Measurements from ENCODE around the gene MRPL58. TPM values are rescaled to one million over a fixed set of nuclear protein-coding genes. Genes with fewer than 3 reads are reported as not detected.
"Not testable (repeated sequence)": the region's sequence is repeated elsewhere in the genome, so short reads cannot be mapped to it uniquely, and the experiment has no call there.

MRPL58 gene
- total RNA-seq, 1 experiment from 2014 or later, result 91.5 TPM

DNA sequence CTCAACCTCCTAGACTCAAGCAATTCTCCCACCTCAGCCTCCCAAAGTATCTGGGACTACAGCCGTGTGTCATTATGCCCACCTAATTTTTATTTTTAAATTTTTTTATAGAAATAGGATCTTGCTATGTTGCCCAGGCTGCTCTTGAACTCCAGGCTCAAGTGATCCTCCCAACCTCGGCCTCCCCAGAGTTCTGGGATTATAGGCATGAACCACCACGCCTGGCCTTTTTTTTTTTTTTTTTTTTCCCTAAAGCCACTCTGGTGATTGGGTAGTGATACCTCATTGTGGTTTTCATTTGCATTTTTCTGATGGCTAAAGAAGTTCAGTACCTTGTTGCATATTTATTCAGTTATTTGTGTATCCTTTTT lies 26.3 kb upstream of the MRPL58 start:
- DNase-seq (ENCODE audit: extremely low read depth, low read depth), result no peak

DNA sequence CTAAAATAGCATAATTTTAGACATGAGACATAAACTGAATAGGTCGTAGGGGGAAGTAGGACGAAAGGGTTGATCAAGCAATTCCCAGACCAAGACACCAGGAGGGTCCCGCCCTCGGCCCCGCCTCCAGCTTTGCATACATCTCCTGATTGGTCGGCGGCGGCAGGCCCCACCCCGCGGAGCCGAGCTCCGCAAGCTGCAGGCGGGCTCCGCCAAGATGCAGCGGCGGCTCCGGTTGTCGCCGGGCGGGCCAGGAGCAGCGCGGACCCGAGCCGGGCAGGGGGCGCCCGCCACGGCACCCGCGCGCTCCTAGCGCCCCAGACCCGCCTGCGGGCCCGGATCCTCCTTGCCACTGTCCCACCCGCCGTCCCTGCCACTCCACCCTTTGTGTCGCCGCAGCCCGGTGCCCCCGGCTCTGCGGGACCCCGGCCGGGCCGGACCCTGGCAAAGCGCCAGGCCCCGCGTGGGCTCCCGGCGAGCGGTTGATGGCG lies 25.0 kb upstream of the MRPL58 start, which contains the start of gene CDR2L:
CDR2L (plus strand) TSS at position 215 of the 491 bp plus-strand sequence. CDS start 412 bp downstream, outside the sequence.
- peak; percentile 90 for DNase-seq (ENCODE audit: extremely low read depth, low read depth)

DNA sequence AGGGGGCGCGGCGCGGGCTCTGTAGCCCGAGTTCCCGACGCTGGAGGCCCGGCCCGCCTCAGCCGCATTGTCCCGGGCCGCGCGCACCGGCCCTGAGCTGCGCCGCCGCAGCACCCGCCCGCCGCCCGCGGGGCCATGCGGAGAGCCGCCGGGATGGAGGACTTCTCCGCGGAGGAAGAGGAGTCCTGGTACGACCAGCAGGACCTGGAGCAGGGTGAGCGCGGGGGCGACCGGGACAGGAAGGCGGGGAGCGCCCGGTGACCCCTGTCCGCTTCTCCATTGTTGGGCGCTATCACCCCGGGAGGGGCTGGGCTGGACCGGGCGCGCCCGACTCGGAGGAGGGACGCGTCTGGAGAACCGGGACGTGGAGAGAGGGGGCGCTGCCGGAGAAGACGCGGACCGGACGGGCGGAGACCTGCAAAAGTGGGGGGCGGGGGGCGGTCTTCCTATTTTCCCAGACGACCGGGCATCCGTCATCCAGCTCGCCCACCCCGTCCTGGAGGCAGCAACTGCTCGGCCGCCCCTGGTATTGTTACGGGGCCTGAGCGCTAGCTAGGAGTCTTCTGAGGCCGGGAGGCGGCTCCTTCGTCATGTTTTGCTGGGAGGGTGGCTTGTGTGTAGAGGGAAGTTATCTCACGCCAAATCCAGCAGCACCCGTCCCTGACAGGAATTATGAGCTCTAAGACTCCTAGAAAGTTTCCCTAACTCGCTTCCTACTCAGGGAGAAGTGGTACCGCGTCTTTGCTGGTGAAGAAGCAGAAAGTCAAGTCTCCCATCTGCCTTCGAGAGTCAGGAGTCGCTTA lies 24.4 kb upstream of the MRPL58 start:
- DNase-seq (ENCODE audit: extremely low read depth, low read depth), result no peak

DNA sequence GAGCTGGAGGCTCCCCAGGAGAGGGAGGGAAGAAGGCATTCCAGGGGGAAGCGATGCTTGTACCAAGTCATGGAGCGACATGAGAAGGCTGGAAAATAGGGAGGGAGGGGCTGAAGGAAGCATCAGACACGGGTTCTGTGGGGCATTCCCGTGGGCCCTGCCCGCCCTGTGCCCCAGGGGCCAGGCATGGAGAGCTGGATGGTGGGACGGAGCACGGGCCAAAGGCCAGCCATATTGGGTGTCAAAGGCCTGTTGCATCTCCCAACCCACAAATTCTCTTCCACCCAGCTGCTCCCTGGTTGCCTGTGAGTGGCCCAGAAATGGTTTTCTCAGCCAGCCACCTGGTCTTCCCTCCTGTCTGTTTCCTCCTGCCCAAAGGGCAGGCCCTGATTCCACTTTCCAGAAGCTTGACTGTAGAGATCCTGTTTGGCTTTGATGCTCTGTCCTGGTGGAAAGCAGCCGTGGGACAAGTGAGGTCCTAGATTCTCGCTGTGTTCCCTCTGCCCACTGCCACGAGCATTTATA lies 21.8 kb upstream of the MRPL58 start:
- no peak for DNase-seq (ENCODE audit: extremely low read depth, low read depth)

DNA sequence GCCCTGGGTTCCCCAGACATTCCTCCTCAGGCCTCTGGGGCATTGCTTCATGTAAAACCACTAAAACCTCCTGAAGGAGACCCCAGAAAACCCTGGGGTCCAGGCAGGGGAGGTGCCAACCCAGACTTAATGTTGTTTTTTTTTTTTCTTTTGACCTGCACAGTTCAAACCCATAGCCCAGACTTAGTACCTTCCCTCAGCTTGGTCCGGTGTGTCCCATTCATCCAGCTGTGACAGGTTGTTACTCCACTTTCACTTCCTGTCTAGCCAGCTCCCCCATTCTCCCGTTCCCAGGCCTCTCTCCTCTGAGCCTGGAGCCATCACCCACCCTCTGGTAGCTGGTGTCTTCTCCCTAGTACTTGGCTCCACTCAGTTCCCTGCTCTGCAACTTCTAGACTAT lies 20.2 kb upstream of the MRPL58 start:
- DNase-seq (ENCODE audit: extremely low read depth, low read depth), result no peak

DNA sequence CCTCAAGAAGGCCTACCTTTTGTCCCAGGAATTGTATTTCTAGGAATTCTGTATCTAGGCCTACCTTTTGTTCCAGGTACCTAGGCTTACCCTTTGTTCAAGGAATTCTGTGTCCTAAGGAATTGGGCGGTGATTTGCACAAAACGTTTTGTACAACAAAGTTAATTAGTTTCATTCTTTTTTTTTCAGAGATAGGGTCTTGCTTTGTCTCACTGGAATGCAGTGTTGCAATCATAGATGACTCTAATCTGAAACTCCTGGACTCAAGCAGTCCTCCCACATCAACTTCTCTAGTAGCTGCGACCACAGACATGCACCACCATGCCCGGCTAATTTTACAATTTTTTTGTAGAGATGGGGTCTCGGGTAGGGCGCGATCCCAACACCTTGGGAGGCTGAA lies 18.0 kb upstream of the MRPL58 start:
- no peak for DNase-seq (ENCODE audit: extremely low read depth, low read depth)

DNA sequence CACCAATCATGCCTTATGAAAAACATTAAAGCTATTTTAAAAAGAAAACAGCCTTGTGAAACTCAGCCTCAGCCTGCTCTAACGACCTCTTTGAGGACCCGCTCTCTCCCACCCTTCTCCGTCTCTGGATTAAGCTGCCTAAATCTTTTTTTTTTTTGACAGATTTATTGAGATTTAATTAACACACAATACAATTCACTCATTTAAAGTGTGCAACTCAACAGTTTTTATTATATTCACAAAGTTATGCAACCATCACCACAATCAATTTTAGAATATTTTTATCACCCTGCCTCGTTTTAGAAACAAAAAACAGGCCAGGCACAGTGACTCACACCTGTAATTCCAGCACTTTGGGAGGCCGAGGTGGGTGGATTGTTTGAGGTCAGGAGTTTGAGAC lies 16.6 kb upstream of the MRPL58 start:
- DNase-seq (ENCODE audit: extremely low read depth, low read depth), result no peak

DNA sequence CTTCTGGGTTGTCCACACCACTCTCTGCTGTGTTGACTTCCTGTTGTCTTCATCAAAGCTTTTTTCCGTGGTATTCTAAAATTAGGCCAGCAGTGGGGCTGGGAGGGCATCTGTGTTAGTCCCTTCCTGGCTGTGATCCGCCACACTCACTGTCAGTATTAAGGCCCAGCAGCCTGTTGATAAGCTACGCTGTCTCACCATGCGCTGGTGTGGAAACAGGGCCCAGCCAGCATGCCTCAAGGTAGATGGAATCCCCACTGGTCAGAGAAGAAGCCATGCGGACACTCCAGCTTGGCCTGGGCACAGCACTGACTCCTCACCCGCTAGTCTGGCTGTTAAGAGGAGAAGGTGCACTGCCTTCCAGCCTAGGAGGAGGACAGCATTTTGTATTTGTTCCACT lies 13.7 kb upstream of the MRPL58 start:
- no peak for DNase-seq (ENCODE audit: extremely low read depth, low read depth)

DNA sequence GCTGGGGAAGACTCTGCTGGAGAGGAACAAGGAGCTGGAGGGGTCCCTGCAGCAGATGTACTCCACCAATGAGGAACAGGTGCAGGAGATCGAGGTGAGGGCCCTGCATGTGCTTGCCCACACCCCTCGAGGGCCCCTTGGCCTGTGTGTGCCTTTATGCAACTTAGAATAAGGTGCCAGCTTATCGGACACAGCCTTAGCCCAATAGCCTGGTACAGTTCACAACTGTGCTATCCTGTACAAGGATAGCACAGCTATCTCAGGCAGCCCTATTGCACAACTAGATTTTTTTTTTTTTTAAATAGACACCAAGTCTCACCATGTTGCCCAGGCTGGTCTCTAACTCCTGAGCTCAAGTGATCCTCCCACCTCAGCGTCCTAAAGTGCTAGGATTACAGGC lies 12.9 kb upstream of the MRPL58 start:
- no peak for DNase-seq (ENCODE audit: extremely low read depth, low read depth)

DNA sequence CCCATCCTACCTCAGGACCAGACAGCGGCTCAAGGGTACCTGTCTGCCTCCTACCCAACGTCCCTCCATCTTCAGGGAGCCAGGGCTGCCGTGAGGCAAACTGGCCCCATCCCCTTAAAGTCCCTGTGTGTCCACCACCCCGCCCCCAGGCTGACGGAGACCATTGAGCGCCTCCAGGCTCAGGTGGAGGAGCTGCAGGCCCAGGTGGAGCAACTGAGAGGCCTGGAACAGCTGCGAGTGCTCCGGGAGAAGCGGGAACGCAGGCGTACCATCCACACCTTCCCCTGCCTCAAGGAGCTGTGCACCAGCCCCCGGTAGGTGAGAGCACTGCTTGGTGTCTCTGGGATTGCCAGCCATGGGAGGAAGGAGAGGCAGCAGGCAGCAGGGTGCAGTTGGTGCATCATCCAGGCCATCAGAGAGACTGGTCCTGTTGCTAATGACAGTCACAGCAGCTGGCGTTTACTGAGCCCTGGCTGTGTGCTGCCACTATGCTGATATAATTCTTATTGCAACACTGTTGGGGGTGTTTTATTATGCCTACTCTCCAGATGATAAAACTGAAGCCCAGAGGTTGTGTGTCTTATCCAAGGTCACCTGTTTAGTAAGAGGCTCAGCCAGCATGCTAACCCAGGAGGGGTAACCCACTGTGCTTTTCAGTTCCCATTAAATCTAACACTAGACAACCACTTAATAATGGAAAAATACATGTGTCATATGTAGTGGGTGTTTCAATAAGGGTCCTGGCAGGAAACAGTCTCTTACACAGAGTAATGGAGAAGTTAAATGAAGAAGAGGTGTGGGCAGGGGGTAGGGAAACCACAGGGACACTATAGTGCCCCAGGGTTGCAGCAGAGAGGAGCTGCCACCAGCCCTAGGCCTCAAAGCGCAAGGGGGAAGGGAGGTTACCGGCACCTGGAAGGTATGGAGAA lies 10.3 kb upstream of the MRPL58 start:
- no peak for DNase-seq (ENCODE audit: extremely low read depth, low read depth)

DNA sequence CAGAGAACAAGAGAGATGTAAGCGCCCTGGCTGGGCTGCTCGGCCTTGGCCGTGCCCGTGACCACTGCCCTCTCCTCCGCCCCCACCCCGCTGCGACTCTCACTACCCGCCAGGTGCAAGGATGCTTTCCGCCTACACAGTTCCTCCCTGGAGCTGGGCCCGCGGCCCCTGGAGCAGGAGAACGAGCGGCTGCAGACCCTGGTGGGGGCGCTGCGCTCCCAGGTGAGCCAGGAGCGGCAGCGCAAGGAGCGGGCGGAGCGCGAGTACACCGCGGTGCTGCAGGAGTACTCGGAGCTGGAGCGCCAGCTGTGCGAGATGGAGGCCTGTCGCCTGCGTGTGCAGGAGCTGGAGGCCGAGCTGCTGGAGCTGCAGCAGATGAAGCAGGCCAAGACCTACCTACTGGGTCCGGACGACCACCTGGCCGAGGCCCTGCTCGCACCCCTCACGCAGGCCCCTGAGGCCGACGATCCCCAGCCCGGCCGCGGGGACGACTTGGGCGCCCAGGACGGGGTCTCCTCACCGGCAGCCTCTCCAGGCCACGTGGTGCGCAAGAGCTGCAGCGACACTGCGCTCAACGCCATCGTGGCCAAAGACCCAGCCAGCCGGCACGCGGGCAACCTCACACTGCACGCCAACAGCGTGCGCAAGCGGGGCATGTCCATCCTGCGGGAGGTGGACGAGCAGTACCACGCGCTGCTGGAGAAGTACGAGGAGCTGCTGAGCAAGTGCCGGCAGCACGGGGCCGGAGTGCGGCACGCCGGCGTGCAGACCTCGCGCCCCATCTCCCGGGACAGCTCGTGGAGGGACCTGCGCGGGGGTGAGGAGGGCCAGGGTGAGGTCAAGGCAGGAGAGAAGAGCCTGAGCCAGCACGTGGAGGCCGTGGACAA lies 9.2 kb upstream of the MRPL58 start:
- no peak for DNase-seq (ENCODE audit: extremely low read depth, low read depth)

DNA sequence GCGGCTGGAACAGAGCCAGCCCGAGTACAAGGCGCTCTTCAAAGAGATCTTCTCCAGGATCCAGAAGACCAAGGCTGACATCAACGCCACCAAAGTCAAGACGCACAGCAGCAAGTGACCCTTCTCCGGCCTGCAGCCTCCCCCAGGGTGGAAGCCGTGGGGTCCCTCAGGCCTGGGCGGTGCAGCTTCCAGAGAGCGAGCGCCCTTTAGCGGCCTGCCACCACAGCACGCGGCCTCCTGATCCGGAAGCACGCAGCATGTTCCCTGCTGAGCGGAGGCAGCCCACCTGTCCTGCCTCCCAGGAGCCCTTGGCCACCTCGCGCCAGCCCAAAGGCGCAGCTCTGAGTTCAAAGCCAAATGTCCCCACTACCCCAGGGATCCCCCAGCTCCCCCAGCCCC lies 8.5 kb upstream of the MRPL58 start:
- DNase-seq (ENCODE audit: extremely low read depth, low read depth), result no peak

DNA sequence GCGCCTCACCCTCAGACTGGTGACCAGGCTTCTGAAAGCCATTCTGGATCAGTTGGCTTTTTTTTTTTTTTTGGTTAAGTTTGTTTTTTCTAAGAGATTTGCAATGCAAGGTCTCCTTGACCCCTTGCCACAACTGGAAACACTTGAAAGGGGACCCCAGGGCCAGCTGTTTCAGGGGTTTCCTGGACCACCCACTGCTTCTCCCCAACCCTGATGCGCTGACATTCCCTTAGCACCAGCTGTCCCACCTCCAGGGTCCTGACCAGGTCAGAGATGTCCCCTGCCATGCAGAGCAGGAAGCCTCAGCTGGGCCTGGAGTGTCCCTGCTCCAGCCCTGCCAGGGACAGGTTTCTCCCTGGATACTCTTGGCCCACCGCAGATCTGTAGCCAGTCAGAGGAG lies 8.1 kb upstream of the MRPL58 start:
- no peak for DNase-seq (ENCODE audit: extremely low read depth, low read depth)

DNA sequence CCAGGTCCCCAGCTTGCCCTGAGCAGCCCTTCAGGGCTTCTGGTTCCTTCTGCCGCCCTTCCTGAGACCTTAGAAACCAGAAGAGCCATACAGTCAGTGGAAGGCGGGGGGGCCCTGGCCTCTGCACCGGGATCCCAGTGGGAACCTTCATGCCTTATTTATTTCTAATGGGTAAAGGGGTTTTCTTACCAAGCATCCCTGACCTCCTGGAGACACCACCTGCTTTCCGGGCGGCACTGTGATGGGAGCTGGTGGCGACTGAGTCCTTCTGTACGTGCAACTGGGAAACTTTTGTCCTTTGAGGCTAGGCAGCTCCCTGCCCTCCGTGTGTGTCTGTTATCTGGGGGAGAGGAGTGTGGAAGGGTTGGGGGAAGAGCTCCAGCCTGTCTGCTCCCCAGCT lies 7.2 kb upstream of the MRPL58 start:
- no peak for DNase-seq (ENCODE audit: extremely low read depth, low read depth)

DNA sequence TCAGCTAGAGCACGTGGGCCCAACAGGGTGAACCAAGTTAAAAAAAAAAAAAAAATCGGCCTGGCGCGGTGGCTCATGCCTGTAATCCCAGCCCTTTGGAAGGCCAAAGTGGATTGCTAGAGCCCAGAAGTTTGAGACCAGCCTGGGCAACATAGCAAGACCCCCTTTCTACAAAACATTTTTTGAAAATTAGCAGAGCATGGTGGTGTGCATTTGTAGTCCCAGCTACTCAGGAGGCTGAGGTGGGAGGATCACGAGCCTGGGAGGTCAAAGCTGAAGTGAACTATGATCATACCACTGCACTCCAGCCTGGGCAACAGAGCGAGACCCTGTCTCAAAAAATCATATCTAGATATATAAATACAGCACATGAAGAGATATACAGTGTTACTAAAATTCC lies 6.4 kb upstream of the MRPL58 start:
- DNase-seq (ENCODE audit: extremely low read depth, low read depth), result not testable (repeated sequence)

DNA sequence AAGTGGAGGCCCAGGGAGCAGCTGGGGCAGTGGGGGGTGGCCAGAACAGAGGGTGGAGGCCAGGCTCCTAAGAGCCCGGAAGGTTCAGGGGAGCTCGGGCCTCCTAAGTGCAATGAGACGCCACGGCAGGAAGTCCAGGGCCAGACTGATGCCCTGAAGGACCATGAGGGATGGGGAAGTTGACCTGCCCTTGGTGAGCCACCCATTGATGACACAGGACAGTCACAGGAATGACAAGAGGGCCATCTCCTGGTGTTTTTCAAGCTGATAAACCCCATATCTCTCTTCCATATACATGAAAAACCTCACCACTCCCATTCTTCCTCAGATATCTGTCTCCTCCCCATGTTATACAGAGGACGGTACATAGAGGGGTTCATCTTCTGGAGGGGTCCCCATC lies 5.8 kb upstream of the MRPL58 start:
- DNase-seq (ENCODE audit: extremely low read depth, low read depth), result no peak

DNA sequence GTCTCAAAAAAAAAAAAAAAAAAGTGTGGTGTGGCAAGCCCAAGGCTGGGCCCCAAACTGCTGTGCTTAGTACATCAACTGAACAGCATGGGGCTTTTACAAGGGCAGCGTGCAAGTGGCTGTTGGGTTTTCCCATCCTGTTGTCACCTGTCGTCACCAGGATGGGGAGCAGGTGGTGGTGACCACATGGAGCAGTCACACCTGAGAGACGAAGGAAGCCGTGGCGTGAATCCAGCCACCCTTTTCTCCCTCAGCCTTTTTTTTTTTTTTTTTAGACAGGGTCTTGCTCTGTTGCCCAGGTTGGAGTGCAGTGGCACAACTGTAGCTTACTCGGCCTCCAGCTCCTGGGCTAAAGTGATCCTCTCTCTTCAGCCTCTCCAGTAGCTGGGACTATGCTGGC lies 4.1 kb upstream of the MRPL58 start:
- DNase-seq (ENCODE audit: extremely low read depth, low read depth), result no peak

DNA sequence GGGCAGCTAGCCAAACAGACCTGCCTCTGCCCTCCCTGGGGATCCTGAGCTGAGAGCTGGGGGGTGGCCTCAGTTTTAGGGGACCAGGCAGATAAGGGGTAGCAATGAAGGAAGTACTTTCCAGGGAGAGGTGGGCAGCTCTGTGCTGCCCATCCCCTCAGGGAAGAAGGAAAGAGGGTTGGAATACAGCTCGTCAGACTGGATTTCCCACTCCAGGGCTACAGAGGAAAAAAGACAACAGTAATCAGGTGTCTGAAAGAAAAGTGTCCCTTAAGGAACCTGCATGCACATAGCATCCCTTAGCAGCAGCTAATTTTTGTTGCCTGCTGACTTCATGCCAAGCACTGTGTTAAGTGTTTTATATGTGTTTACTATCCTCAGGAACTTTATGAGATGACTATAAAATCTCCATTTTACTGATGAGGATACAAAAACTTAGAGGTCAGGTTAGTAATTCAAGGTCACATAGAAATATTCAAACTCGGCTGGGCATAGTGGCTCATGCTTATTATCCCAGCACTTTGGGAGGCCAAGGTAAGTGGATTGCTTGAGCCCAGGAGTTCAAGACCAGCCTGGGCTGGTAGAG lies 3.2 kb upstream of the MRPL58 start:
- no peak for DNase-seq (ENCODE audit: extremely low read depth, low read depth)

DNA sequence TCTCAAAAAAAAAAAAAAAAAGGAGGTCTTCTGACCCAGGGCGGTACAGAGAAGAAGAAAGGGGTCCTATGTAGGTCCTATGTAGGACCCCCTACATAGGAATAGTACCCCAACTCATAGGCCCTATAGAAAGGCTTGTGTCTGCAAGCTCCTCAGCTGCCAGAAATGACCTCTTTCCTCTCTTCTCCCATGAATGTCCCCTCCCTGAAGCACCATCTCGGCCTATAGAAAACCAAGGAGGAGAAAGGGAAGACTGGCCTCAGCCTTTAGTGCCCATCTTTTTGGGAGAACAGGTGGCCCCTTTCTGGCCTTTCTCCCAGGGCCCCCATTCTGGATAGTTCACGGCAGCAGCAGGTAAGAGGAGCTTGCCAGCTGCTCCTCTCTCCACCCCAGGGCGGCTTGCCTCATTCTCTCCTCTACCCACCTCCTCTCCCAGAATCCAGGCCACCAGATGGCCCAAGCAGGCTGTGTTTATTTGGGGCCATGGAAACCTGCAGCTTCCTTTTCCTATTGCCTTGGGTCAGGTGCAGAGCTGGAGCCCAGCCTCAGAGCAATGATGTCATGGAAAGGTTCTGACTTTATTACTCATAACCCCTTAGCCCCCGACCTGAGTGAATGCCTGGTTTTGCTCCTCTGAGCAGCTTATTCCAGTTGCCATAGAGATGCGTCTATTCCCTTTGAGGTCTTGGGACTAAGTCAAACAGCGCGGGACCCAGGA lies 1.6 kb upstream of the MRPL58 start:
- DNase-seq (ENCODE audit: extremely low read depth, low read depth), result no peak
